WTC11 (cell line): Measurements from ENCODE around the gene LRRC28. TPM values are rescaled to one million over a fixed set of nuclear protein-coding genes. Genes with fewer than 3 reads are reported as not detected.

Experiments
- ATAC-seq: fragments of 200-7000 bp; cut with Tn5 transposase; 2 replicates; pipeline ENCODE4 v1.10.0; 2021; ENCODE audit warnings: mild to moderate bottlenecking, moderate library complexity
- CTCF ChIA-PET: fragments of 300-600 bp; sonication (Branson Sonifier 250); formaldehyde crosslinking; loops from one replicate; lab custom pipeline; 2021; ENCODE audit warnings: antibody characterized with exemption; lab: Charles Lee
- POLR2A ChIA-PET: fragments of 350-600 bp; sonication (Branson Sonifier 250); formaldehyde crosslinking; loops from one replicate; lab custom pipeline; 2021; ENCODE audit warnings: antibody characterized with exemption; lab: Charles Lee
- DNase-seq: peaks from one replicate; pipeline ENCODE4 v3.0.0; 2021; ENCODE audit warnings: low spot score
- H3K27ac Mint-ChIP-seq: 2 replicates; pipeline ENCODE4 v1.8.0; 2021; ENCODE audit warnings: mixed read lengths
- H3K27me3 Mint-ChIP-seq: 2 replicates; pipeline ENCODE4 v1.8.0; 2021; ENCODE audit warnings: low read depth, mild to moderate bottlenecking, moderate library complexity, mixed read lengths
- H3K36me3 Mint-ChIP-seq: 2 replicates; pipeline ENCODE4 v1.8.0; 2021; ENCODE audit warnings: mixed read lengths
- H3K4me1 Mint-ChIP-seq: 2 replicates; pipeline ENCODE4 v1.8.0; 2022; ENCODE audit warnings: mixed read lengths
- H3K4me3 Mint-ChIP-seq: 2 replicates; pipeline ENCODE4 v1.8.0; 2021; ENCODE audit warnings: mild to moderate bottlenecking, moderate library complexity, mixed read lengths
- H3K9me3 Mint-ChIP-seq: 2 replicates; pipeline ENCODE4 v1.8.0; 2021; ENCODE audit warnings: mixed read lengths
- AFF4 ChIP-seq: sonication (generic); formaldehyde crosslinking; IDR thresholded peaks from 2 replicates; pipeline ENCODE4 v1.8.1; 2023; ENCODE audit warnings: mild to moderate bottlenecking, missing genetic modification reagents, borderline replicate concordance
- CREB1 ChIP-seq: sonication (generic); formaldehyde crosslinking; IDR thresholded peaks from 2 replicates; pipeline ENCODE4 v1.8.0; 2023; ENCODE audit warnings: mild to moderate bottlenecking, missing genetic modification reagents
- CTCF ChIP-seq: fragments of 200-600 bp; IDR thresholded peaks from 2 replicates; pipeline ENCODE4 v1.8.0; 2022; ENCODE audit warnings: antibody characterized with exemption
- EMX1 ChIP-seq: fragments of 250-450 bp; sonication (Bioruptor Pico); IDR thresholded peaks from 2 replicates; pipeline ENCODE4 v1.8.0; 2021; ENCODE audit warnings: mild to moderate bottlenecking
- ESRRA ChIP-seq: sonication (generic); formaldehyde crosslinking; IDR thresholded peaks from 2 replicates; pipeline ENCODE4 v1.8.1; 2022; ENCODE audit warnings: mild to moderate bottlenecking, missing genetic modification reagents, borderline replicate concordance
- ETV6 ChIP-seq: sonication (generic); formaldehyde crosslinking; IDR thresholded peaks from 2 replicates; pipeline ENCODE4 v1.8.1; 2022; ENCODE audit warnings: mild to moderate bottlenecking, missing genetic modification reagents
- FOXJ3 ChIP-seq: sonication (generic); formaldehyde crosslinking; IDR thresholded peaks from 2 replicates; pipeline ENCODE4 v1.9.0; 2021; ENCODE audit warnings: missing genetic modification reagents, mild to moderate bottlenecking, borderline replicate concordance
- FOXK1 ChIP-seq: sonication (generic); formaldehyde crosslinking; IDR thresholded peaks from 2 replicates; pipeline ENCODE4 v1.8.0; 2022; ENCODE audit warnings: mild to moderate bottlenecking, moderate library complexity, missing genetic modification reagents
- HMGA2 ChIP-seq: fragments of 250-450 bp; sonication (Bioruptor Pico); IDR thresholded peaks from 2 replicates; pipeline ENCODE4 v1.4.0; 2021; ENCODE audit warnings: mild to moderate bottlenecking, moderate library complexity
- MAX ChIP-seq: sonication (generic); formaldehyde crosslinking; IDR thresholded peaks from 2 replicates; pipeline ENCODE4 v1.8.0; 2022; ENCODE audit warnings: mild to moderate bottlenecking, missing genetic modification reagents
- MLX ChIP-seq: sonication (generic); formaldehyde crosslinking; IDR thresholded peaks from 2 replicates; pipeline ENCODE4 v1.8.1; 2023; ENCODE audit warnings: mild to moderate bottlenecking, missing genetic modification reagents, moderate library complexity
- MYBL2 ChIP-seq: sonication (generic); formaldehyde crosslinking; IDR thresholded peaks from 2 replicates; pipeline ENCODE4 v1.8.1; 2023; ENCODE audit warnings: mild to moderate bottlenecking, moderate library complexity, missing genetic modification reagents
- NFE2L1 ChIP-seq: sonication (generic); formaldehyde crosslinking; IDR thresholded peaks from 2 replicates; pipeline ENCODE4 v1.8.1; 2023; ENCODE audit warnings: missing genetic modification reagents
- NFYB ChIP-seq: sonication (generic); formaldehyde crosslinking; conservative IDR thresholded peaks from 2 replicates; pipeline ENCODE4 v1.8.0; 2022; ENCODE audit warnings: low read depth, missing genetic modification reagents
- NR1H2 ChIP-seq: sonication (generic); formaldehyde crosslinking; IDR thresholded peaks from 2 replicates; pipeline ENCODE4 v1.9.0; 2021; ENCODE audit warnings: mild to moderate bottlenecking, moderate library complexity, missing genetic modification reagents
- PRRX2 ChIP-seq: fragments of 250-450 bp; sonication (Bioruptor Pico); IDR thresholded peaks from 2 replicates; pipeline ENCODE4 v1.8.0; 2021; ENCODE audit warnings: mild to moderate bottlenecking
- SMAD3 ChIP-seq: sonication (generic); formaldehyde crosslinking; IDR thresholded peaks from 2 replicates; pipeline ENCODE4 v1.8.0; 2022; ENCODE audit warnings: missing genetic modification reagents, mild to moderate bottlenecking, borderline replicate concordance
- SMAD4 ChIP-seq: sonication (generic); formaldehyde crosslinking; IDR thresholded peaks from 2 replicates; pipeline ENCODE4 v1.8.0; 2022; ENCODE audit warnings: mild to moderate bottlenecking, missing genetic modification reagents
- TEAD1 ChIP-seq: sonication (generic); formaldehyde crosslinking; IDR thresholded peaks from 2 replicates; pipeline ENCODE4 v1.8.0; 2022; ENCODE audit warnings: mild to moderate bottlenecking, missing genetic modification reagents
- TEAD4 ChIP-seq: sonication (generic); formaldehyde crosslinking; IDR thresholded peaks from 2 replicates; pipeline ENCODE4 v1.8.0; 2022; ENCODE audit warnings: mild to moderate bottlenecking, missing genetic modification reagents
- ZBTB21 ChIP-seq: sonication (generic); formaldehyde crosslinking; IDR thresholded peaks from 2 replicates; pipeline ENCODE4 v1.8.1; 2023; ENCODE audit warnings: mild to moderate bottlenecking, missing genetic modification reagents, borderline replicate concordance
- ZNF423 ChIP-seq: fragments of 250-450 bp; sonication (Bioruptor Pico); IDR thresholded peaks from 2 replicates; pipeline ENCODE4 v2.1.2; 2022; ENCODE audit warnings: mild to moderate bottlenecking, moderate library complexity
- ZNF671 ChIP-seq: fragments of 250-450 bp; sonication (Bioruptor Pico); IDR thresholded peaks from 2 replicates; pipeline ENCODE4 v1.8.0; 2021; ENCODE audit warnings: mild to moderate bottlenecking
- ZSCAN18 ChIP-seq: fragments of 250-450 bp; sonication (Bioruptor Pico); IDR thresholded peaks from 2 replicates; pipeline ENCODE4 v2.1.2; 2022; ENCODE audit warnings: mild to moderate bottlenecking, moderate library complexity
- total RNA-seq: library from RNA; stranded (reverse); gene quantifications from 3 replicates; pipeline ENCODE4 v1.2.3, GENCODE V29; 2021

LRRC28 gene
- total RNA-seq, 1 experiment from 2014 or later, result 18.4 TPM

GRCh38 chr15:99226802-99227201 lies 24.5 kb upstream of the LRRC28 start (continued):
- no peak for TF ChIP-seq MLX
- no peak for TF ChIP-seq NFE2L1 (CRISPR knock-in tag)

- ChIA-PET POLR2A (no interaction called here), CTCF (no interaction called here)
- Mint-ChIP-seq H3K36me3 (peaks cover 34% of the 10 kb centered on the region), H3K9me3 (peaks cover 10% of the 10 kb centered on the region), H3K27ac (no peak overlapping the region), H3K27me3 (no peaks in the 10 kb centered on the region), H3K4me1 (peaks cover 9% of the 10 kb centered on the region), H3K4me3 (no peak overlapping the region)
- DNase-seq (no peak), ATAC-seq (no peak)
- TF ChIP-seq SMAD4 (no peak), FOXK1 (CRISPR knock-in tag) (no peak), TEAD1 (no peak), AFF4 (no peak), NFE2L1 (CRISPR knock-in tag) (no peak), ZNF671 (no peak), ESRRA (CRISPR knock-in tag) (no peak), CREB1 (no peak), MAX (CRISPR knock-in tag) (no peak), EMX1 (CRISPR knock-in tag) (no peak)
Measured at GRCh38 chr15:99228120-99228770, 23.0 kb upstream of the LRRC28 start.

GRCh38 chr15:99230867-99231266 lies 20.4 kb upstream of the LRRC28 start:
- H3K4me3 Mint-ChIP-seq, result no peak overlapping the region
- ATAC-seq (no peak), DNase-seq (no peak)
- ChIA-PET POLR2A (no interaction called here), CTCF (no interaction called here)
- peaks cover 9% of the 10 kb centered on the region for H3K4me1 Mint-ChIP-seq
- H3K27me3 Mint-ChIP-seq, result no peaks in the 10 kb centered on the region
- peaks cover 17% of the 10 kb centered on the region for H3K9me3 Mint-ChIP-seq
- no peak for TF ChIP-seq ZNF423 (CRISPR knock-in tag)
- no peak for TF ChIP-seq ZBTB21 (CRISPR knock-in tag)
- no peak for TF ChIP-seq NR1H2 (CRISPR knock-in tag)
- no peak for TF ChIP-seq MLX
- TF ChIP-seq ZSCAN18 (CRISPR knock-in tag), result no peak
- TF ChIP-seq HMGA2 (CRISPR knock-in tag), result no peak
- no peak for TF ChIP-seq NFYB
- no peak for TF ChIP-seq CTCF
- no peak for TF ChIP-seq NFE2L1 (CRISPR knock-in tag)
- TF ChIP-seq PRRX2 (CRISPR knock-in tag), result no peak
- no peak for TF ChIP-seq MYBL2
- no peak for TF ChIP-seq FOXJ3 (CRISPR knock-in tag)
- no peak for TF ChIP-seq ETV6 (CRISPR knock-in tag)
- no peak for TF ChIP-seq TEAD4 (CRISPR knock-in tag)
- TF ChIP-seq SMAD3 (CRISPR knock-in tag), result no peak
- H3K36me3 Mint-ChIP-seq, result peaks cover 35% of the 10 kb centered on the region
- no peak overlapping the region for H3K27ac Mint-ChIP-seq
